Activated T-cell treated with anti-CD3 and anti-CD28 coated beads for 24 hours (primary cell): ENCODE measurements around the gene NDUFAF5.

ENCODE experiments used
- DNase-seq: peaks from one replicate; pipeline ENCODE4 v3.0.0-alpha.2; 2020; ENCODE audit warnings: low read depth

Gene NDUFAF5

GRCh38 chr20:13824459-13824858 is 39.6 kb downstream of the NDUFAF5 start:
- DNase-seq, result no peak

GRCh38 chr20:13825465-13825864 is 40.6 kb downstream of the NDUFAF5 start:
- DNase-seq, result no peak

GRCh38 chr20:13831476-13831875 is 46.6 kb downstream of the NDUFAF5 start:
- DNase-seq, result no peak

- no peak for DNase-seq
These were observed 53.8 kb downstream of the NDUFAF5 start for GRCh38 chr20:13838664-13839063.

- DNase-seq, result no peak
These were observed 54.7 kb downstream of the NDUFAF5 start for GRCh38 chr20:13839421-13840092.

DNA sequence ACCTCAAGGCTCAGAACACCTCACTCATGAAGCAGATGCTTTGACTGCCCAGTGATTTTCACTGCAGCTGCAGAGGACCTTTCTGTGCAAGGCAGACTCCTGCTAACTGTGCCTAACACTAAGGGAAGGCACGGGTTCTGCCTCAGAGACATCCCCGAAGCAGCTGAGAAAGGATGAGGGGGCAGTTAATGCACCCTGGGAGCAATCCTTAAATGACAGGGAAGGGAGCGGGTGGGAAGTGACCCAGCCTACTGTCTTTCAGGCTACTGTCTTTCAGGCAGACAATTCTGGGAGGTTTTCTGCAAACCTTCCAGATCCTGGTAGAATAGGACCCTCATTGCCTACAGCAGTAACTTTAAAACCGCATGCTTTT is 55.3 kb downstream of the NDUFAF5 start:
- DNase-seq, result no peak

DNA sequence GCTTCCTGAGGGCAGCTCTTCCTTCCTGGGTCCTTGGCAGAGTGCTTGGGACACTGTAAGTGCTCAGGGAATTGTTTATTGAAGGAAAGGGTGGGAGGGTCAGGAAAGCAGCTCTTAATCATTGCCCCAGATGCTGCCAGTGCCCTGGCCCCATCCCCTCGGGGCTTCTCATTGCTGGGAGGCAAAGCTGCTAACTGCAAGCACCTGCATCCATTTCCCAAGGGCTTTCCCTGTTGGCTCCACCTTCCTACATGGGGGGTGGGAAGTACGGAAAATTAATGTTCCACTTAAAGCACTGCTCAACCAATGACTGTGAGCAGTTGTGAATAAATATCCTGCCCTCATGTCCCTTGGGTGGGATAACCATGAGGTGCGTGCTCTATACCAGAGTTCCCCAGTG is 56.4 kb downstream of the NDUFAF5 start:
- DNase-seq, result no peak

GRCh38 chr20:13844296-13844695 is 59.5 kb downstream of the NDUFAF5 start:
- DNase-seq, result no peak

- no peak for DNase-seq
These were observed 66.5 kb downstream of the NDUFAF5 start for GRCh38 chr20:13851279-13851678.

DNA sequence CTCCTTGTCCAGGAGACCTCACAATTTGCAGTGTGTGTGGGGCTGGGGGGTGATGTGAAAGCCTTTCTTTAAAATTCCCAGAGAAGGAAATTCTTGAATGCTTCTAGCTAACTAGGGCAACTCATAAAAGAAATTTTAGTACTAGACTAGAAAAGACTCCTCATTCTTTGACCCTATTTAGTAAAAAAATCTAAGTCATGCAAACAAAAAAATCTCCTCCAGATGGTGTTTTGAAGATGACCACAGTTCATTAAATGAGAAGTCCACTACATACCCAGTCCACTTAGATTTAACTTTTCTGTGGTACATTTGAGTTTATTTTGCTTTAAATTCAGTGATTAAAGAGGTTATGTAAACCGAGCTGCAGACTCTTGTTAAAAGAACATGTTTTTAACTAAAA is 67.5 kb downstream of the NDUFAF5 start:
- no peak for DNase-seq

DNA sequence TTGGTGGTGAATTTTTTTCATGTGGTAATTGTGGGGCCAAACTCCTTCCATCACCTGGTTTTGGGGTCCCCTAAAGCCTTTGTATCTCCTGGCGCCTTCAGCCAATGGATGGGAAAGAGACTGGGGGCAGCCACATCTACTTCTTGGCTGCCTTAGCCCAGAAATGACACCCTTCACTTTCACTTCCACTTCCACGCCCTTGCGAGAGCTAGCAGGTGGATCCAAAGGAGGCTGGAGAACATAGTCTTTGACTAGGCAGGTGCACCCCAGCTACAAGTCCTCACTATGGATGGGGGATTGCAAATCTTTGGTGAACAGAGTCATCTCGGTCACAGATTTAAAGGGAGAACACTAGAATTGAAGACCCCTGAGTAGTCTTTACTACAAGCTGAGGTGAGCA is 70.8 kb downstream of the NDUFAF5 start:
- no peak for DNase-seq

GRCh38 chr20:13856354-13856753 is 71.5 kb downstream of the NDUFAF5 start:
- DNase-seq, result no peak

GRCh38 chr20:13857304-13857703 is 72.5 kb downstream of the NDUFAF5 start:
- no peak for DNase-seq

DNA sequence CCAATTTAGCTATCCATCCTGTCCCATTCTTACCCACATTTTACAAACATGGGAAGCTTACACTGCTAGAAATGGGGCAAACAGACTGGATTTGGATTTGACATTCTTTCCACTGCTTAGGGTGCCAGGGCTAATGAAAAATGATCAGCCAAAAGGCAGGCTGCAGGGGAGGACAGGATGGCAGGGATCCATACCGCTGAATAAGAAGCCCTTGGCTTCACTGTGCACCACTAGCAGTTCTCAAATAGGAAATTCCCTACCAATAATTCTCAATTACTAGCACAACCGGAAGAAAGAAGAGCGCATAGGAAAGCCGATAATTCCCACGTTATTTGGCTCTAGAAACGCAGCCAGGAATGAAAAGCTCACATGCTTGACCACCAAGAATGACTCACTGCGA is 73.1 kb downstream of the NDUFAF5 start:
- no peak for DNase-seq

GRCh38 chr20:13858439-13858838 is 73.6 kb downstream of the NDUFAF5 start:
- no peak for DNase-seq

GRCh38 chr20:13858871-13859270 is 74.0 kb downstream of the NDUFAF5 start:
- DNase-seq, result no peak

DNA sequence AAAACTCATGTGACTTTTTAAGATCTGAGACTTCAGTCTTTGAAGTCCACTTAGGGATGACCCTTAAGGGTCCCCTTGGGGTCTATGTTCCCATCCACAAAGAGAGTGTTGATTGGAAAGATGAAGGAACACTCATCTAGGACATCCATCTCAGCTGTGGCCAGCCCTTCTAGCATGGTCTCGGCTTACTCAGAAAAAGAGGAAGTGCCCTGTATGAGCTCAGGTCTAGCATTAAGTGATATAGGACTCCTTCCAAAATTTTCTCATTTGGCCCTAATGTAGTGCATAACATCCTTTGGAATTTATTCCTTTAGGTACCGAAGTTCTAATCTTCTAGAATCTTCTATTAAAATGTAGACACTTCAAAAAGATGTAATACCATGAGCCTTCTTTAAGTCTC is 77.4 kb downstream of the NDUFAF5 start:
- DNase-seq, result no peak

DNA sequence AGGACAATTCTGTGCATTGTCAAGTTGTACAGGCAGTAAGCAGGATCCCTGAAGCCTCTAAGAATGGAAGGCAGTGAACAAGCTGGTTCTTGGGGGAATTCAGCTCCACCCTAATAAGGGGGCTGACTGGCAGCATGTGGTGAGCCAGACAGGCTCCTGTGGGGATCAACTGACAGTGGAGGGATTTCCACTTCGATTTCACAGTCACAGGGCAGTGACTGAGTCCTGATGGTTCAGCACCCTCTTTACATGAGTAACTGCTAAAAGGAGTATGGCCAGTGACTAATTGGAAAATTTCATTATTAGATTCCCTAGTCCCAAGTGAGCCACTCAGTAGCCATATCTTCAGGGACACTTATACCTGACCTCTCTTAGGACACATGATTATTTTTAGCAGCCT is 78.4 kb downstream of the NDUFAF5 start:
- no peak for DNase-seq

- DNase-seq, result no peak
These were observed 80.3 kb downstream of the NDUFAF5 start for GRCh38 chr20:13865156-13865555.

DNA sequence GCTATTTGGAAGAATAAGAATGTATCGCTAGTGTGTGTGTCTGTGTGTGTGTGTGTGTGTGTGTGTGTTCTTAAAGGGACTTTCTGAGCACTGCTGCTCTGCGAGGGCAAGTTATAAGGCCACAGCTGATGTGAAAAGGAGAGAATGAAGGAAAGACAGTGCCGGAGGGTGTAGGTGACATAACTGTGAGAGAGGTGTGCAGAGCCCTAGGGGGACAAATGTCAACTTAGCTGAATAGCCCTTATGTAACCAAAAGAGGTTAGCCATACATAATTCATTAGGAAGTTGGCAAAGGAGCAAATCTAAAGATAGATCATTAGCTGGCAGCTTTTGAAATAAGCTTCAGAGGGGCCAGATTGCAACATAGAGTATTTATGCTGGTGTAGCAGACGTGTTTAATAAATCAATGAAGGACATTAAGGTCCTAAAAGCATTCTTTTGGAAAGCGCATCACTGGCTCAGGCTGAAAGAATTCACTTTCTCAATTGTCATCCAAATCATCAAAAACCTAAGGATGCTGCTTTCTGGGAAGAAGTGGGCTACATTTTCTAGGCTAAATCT is 81.0 kb downstream of the NDUFAF5 start:
- no peak for DNase-seq

DNA sequence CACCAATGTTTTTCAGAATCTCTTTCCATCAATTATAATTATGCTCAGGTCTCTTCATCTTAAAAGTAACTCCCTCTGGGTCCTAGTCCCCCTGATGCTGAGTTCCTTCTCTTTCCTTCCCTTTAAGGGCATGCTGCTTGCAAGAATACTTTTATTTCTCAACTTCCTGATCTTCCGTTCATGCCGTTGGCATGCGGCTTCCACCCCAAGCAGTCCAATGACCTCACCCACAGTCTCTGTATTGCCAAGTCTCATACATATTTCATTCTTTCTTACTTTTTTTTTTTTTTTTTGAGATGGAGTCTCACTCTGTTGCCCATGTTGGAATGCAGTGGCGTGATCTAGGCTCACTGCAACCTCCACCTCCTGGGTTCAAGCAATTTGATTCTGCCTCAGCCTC is 83.5 kb downstream of the NDUFAF5 start:
- no peak for DNase-seq

DNA sequence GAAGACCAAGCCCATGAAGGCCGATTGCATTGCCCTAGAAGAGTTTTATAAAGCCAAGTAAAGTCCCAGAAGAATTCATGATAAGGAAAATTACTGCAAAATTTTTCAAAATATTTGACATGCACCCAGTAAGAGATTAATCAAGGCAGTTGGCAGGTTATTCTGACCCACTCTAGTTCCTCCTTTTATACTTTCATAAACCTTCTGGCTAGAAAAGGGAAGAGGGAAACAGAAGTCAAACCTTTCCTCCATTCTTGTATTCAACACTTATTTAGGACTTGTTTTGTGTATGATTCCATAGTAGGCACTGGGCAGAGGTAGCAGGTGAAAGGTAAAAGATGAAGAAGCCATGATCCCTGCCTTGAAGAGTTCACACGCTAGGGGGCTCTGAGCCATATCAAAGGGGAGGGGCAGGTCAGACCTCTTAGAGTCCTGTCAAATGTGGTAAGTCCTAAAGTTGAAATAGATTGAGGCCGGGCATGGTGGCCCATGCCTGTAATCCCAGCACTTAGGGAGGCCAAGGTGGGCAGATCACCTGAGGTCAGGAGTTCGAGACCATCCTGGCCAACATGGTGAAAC is 85.4 kb downstream of the NDUFAF5 start:
- no peak for DNase-seq
